Epithelial cell of proximal tubule (primary cell): ENCODE data around the gene TMEM178B. TPM values are rescaled to one million over a fixed set of nuclear protein-coding genes. Genes with fewer than 3 reads are reported as not detected.
A peak's percentile ranks its signal among the peaks of the same experiment; 100 is the strongest.

Experiments used
- DNase-seq: peaks from one replicate; pipeline ENCODE4 v3.0.0-alpha.2; 2011; ENCODE audit warnings: low read depth
- H3K4me3 ChIP-seq: 2 replicates; pipeline ENCODE4 v1.5.1; 2011; ENCODE audit warnings: low read depth, mild to moderate bottlenecking, low read length
- CTCF ChIP-seq: conservative IDR thresholded peaks from 2 replicates; pipeline ENCODE4 v1.5.1; 2012; ENCODE audit warnings: low read depth, mild to moderate bottlenecking, low read length
- total RNA-seq: library from RNA; depleted of rRNA; stranded (reverse); fragments of >200 nt; gene quantifications from 2 replicates; pipeline ENCODE4 v1.2.3, GENCODE V29; 2015

The TMEM178B gene
- total RNA-seq, 1 donor from 2014 or later = 3.1 TPM

GRCh38 chr7:141232286-141233051 lies 158.6 kb downstream of the TMEM178B start:
- TF ChIP-seq CTCF = no peak
- DNase-seq = no peak
- no peak overlapping the region for H3K4me3 ChIP-seq

GRCh38 chr7:141234335-141235105 lies 160.7 kb downstream of the TMEM178B start:
- H3K4me3 ChIP-seq = no peak overlapping the region
- no peak for TF ChIP-seq CTCF
- DNase-seq = no peak

- H3K4me3 ChIP-seq = no peak overlapping the region
- no peak for TF ChIP-seq CTCF
- no peak for DNase-seq
Measured at GRCh38 chr7:141235656-141236055, 161.8 kb downstream of the TMEM178B start.

- H3K4me3 ChIP-seq = no peak overlapping the region
- DNase-seq = no peak
- no peak for TF ChIP-seq CTCF
Measured at GRCh38 chr7:141238596-141239243, 164.9 kb downstream of the TMEM178B start.

GRCh38 chr7:141239661-141240060 lies 165.8 kb downstream of the TMEM178B start:
- no peak for DNase-seq
- no peak overlapping the region for H3K4me3 ChIP-seq
- TF ChIP-seq CTCF = peak; percentile 19

GRCh38 chr7:141242568-141242967 lies 168.7 kb downstream of the TMEM178B start:
- H3K4me3 ChIP-seq = no peak overlapping the region
- no peak for DNase-seq
- TF ChIP-seq CTCF = no peak
